HUES48 (cell line): Measurements from ENCODE around the gene AK8.

Experiments
- H3K27ac ChIP-seq: one replicate; pipeline ENCODE4 v1.7.0; 2013; ENCODE audit warnings: low read depth, low read length, inconsistent platforms
- H3K27me3 ChIP-seq: 2 replicates; pipeline ENCODE4 v1.6.1; 2013; ENCODE audit warnings: mild to moderate bottlenecking, low read length; ENCODE audit not compliant: control insufficient read depth, insufficient read depth
- H3K36me3 ChIP-seq: 2 replicates; pipeline ENCODE4 v1.6.1; 2013; ENCODE audit warnings: low read length; ENCODE audit not compliant: control insufficient read depth, insufficient read depth
- H3K4me1 ChIP-seq: 2 replicates; pipeline ENCODE4 v1.6.1; 2013; ENCODE audit warnings: mild to moderate bottlenecking, low read length; ENCODE audit not compliant: control insufficient read depth, insufficient read depth
- H3K4me3 ChIP-seq: 2 replicates; pipeline ENCODE4 v1.5.1; 2013; ENCODE audit warnings: mild to moderate bottlenecking, low read depth, low read length
- H3K9ac ChIP-seq: 2 replicates; pipeline ENCODE4 v1.6.1; 2013; ENCODE audit warnings: mild to moderate bottlenecking, low read depth, low read length, moderate library complexity
- H3K9me3 ChIP-seq: 2 replicates; pipeline ENCODE4 v1.6.1; 2013; ENCODE audit warnings: low read length; ENCODE audit not compliant: control insufficient read depth, insufficient read depth

AK8 gene

GRCh38 chr9:132838291-132838690 is 39.8 kb downstream of the AK8 start:
- no peaks in the 10 kb centered on the region for H3K27me3 ChIP-seq
- H3K9ac ChIP-seq = no peak overlapping the region
- H3K9me3 ChIP-seq = no peaks in the 10 kb centered on the region
- no peaks in the 10 kb centered on the region for H3K36me3 ChIP-seq
- H3K4me1 ChIP-seq = no peaks in the 10 kb centered on the region
- H3K27ac ChIP-seq = no peak overlapping the region
- H3K4me3 ChIP-seq = no peak overlapping the region

- H3K4me3 ChIP-seq = no peak overlapping the region
Observed at GRCh38 chr9:132837501-132838286, 40.4 kb downstream of the AK8 start.

GRCh38 chr9:132834343-132834742 is 43.7 kb downstream of the AK8 start:
- Histone ChIP-seq H3K36me3 (no peaks in the 10 kb centered on the region), H3K4me1 (no peaks in the 10 kb centered on the region), H3K27ac (no peak overlapping the region), H3K9me3 (no peaks in the 10 kb centered on the region), H3K4me3 (no peak overlapping the region), H3K27me3 (no peaks in the 10 kb centered on the region), H3K9ac (no peak overlapping the region)

More at GRCh38 chr9:132837501-132838286, 40.4 kb downstream of the AK8 start:
- Histone ChIP-seq H3K27ac (no peak overlapping the region), H3K4me1 (no peaks in the 10 kb centered on the region), H3K27me3 (no peaks in the 10 kb centered on the region), H3K36me3 (no peaks in the 10 kb centered on the region), H3K9ac (no peak overlapping the region), H3K9me3 (no peaks in the 10 kb centered on the region)

- Histone ChIP-seq H3K9me3 (no peaks in the 10 kb centered on the region), H3K36me3 (no peaks in the 10 kb centered on the region), H3K4me3 (no peak overlapping the region), H3K9ac (no peak overlapping the region), H3K27me3 (no peaks in the 10 kb centered on the region), H3K4me1 (no peaks in the 10 kb centered on the region), H3K27ac (no peak overlapping the region)
Observed at GRCh38 chr9:132833550-132834121, 44.4 kb downstream of the AK8 start.

GRCh38 chr9:132832171-132832881 is 45.8 kb downstream of the AK8 start:
- Histone ChIP-seq H3K27me3 (no peaks in the 10 kb centered on the region), H3K4me3 (no peak overlapping the region), H3K27ac (no peak overlapping the region), H3K9ac (no peak overlapping the region), H3K36me3 (no peaks in the 10 kb centered on the region), H3K4me1 (no peaks in the 10 kb centered on the region), H3K9me3 (no peaks in the 10 kb centered on the region)

- no peak overlapping the region for H3K27ac ChIP-seq
- H3K27me3 ChIP-seq = no peaks in the 10 kb centered on the region
- no peak overlapping the region for H3K9ac ChIP-seq
- no peaks in the 10 kb centered on the region for H3K4me1 ChIP-seq
- H3K4me3 ChIP-seq = no peak overlapping the region
- no peaks in the 10 kb centered on the region for H3K9me3 ChIP-seq
- no peaks in the 10 kb centered on the region for H3K36me3 ChIP-seq
Observed at GRCh38 chr9:132828201-132828770, 49.8 kb downstream of the AK8 start.

- no peaks in the 10 kb centered on the region for H3K4me1 ChIP-seq
- no peaks in the 10 kb centered on the region for H3K27me3 ChIP-seq
- no peak overlapping the region for H3K4me3 ChIP-seq
- no peak overlapping the region for H3K9ac ChIP-seq
- no peaks in the 10 kb centered on the region for H3K36me3 ChIP-seq
- H3K27ac ChIP-seq = no peak overlapping the region
- H3K9me3 ChIP-seq = no peaks in the 10 kb centered on the region
Observed at GRCh38 chr9:132827366-132827765, 50.7 kb downstream of the AK8 start.

GRCh38 chr9:132826621-132827365 is 51.3 kb downstream of the AK8 start:
- H3K27ac ChIP-seq = no peak overlapping the region
- no peaks in the 10 kb centered on the region for H3K4me1 ChIP-seq
- H3K4me3 ChIP-seq = no peak overlapping the region
- H3K9me3 ChIP-seq = no peaks in the 10 kb centered on the region
- no peak overlapping the region for H3K9ac ChIP-seq
- H3K27me3 ChIP-seq = no peaks in the 10 kb centered on the region
- H3K36me3 ChIP-seq = no peaks in the 10 kb centered on the region

- Histone ChIP-seq H3K4me1 (no peaks in the 10 kb centered on the region), H3K36me3 (no peaks in the 10 kb centered on the region), H3K9me3 (no peaks in the 10 kb centered on the region), H3K27ac (no peak overlapping the region), H3K27me3 (no peaks in the 10 kb centered on the region), H3K4me3 (no peak overlapping the region), H3K9ac (no peak overlapping the region)
Observed at GRCh38 chr9:132826131-132826530, 52.0 kb downstream of the AK8 start.

GRCh38 chr9:132825430-132825829 is 52.7 kb downstream of the AK8 start:
- no peaks in the 10 kb centered on the region for H3K9me3 ChIP-seq
- H3K27me3 ChIP-seq = no peaks in the 10 kb centered on the region
- H3K36me3 ChIP-seq = no peaks in the 10 kb centered on the region
- H3K4me1 ChIP-seq = no peaks in the 10 kb centered on the region
- no peak overlapping the region for H3K27ac ChIP-seq
- H3K9ac ChIP-seq = no peak overlapping the region
- H3K4me3 ChIP-seq = no peak overlapping the region
